Measurements from ENCODE around the gene DCDC2.

The DCDC2 gene

GRCh38 chr6:24352434-24352833 is 5.4 kb downstream of the DCDC2 start:
- H3K4ac ChIP-seq (ENCODE audit: low read length), result no peak overlapping the region
- no peak overlapping the region for H3K14ac ChIP-seq (ENCODE audit: low read length)
- H3K79me1 ChIP-seq (ENCODE audit: low read depth, low read length), result no peaks in the 10 kb centered on the region
- no peak for DNase-seq (ENCODE audit: low spot score)
- H3K36me3 ChIP-seq (replicated peaks in 1 of 2; ENCODE audit: control insufficient read depth in 2 of 2, insufficient read depth in 2 of 2, low read length in 2 of 2), result no peaks in the 10 kb centered on the region
- H3K9ac ChIP-seq (ENCODE audit: low read depth, low read length, poor library complexity), result no peak overlapping the region
- H2BK120ac ChIP-seq (ENCODE audit: low read depth, low read length), result no peak overlapping the region
- no peak overlapping the region for H3K27ac ChIP-seq (replicated peaks; ENCODE audit: low read length)
- H2AK5ac ChIP-seq (ENCODE audit: low read depth, low read length), result no peak overlapping the region
- H3K23ac ChIP-seq (ENCODE audit: low read depth, low read length, poor library complexity), result no peak overlapping the region
- WGBS, 2 donors (ENCODE audit: extremely low coverage in 2 of 2, insufficient read length in 2 of 2, insufficient replicate concordance in 1 of 2), result no CpG with 5 or more reads among the region's 1 CpG
- H3K4me1 ChIP-seq (ENCODE audit: control insufficient read depth in 2 of 2, insufficient read depth in 1 of 2, low read depth in 1 of 2, low read length in 2 of 2), result peaks cover 0 to 2% of the 10 kb centered on the region in 2 donors
- H2BK5ac ChIP-seq (ENCODE audit: low read length), result no peak overlapping the region
- H4K91ac ChIP-seq (ENCODE audit: low read depth, low read length, poor library complexity), result no peak overlapping the region
- no peak overlapping the region for H3K4me2 ChIP-seq (ENCODE audit: insufficient read depth, low read length, poor library complexity, severe bottlenecking)
- H2BK12ac ChIP-seq (ENCODE audit: low read length), result no peak overlapping the region
- no peak overlapping the region for H2AFZ ChIP-seq (ENCODE audit: low read length)
- H2BK15ac ChIP-seq (ENCODE audit: low read length), result no peak overlapping the region
- peaks cover 0 to 28% (median 0%) of the 10 kb centered on the region in 3 experiments for H3K27me3 ChIP-seq (ENCODE audit: control insufficient read depth in 3 of 3, insufficient read depth in 3 of 3, low read depth in 1 of 3, low read length in 3 of 3)
- H4K8ac ChIP-seq (ENCODE audit: low read depth, low read length), result no peak overlapping the region
- H3K4me3 ChIP-seq (ENCODE audit: low read length in 2 of 2), result no peak overlapping the region
- no peaks in the 10 kb centered on the region for H3K9me3 ChIP-seq (replicated peaks in 1 of 2; ENCODE audit: control insufficient read depth in 2 of 2, insufficient read depth in 1 of 2, low read depth in 1 of 2, low read length in 2 of 2)
- H3K18ac ChIP-seq (ENCODE audit: low read length), result no peak overlapping the region

- H4K8ac ChIP-seq (ENCODE audit: low read depth, low read length), result no peak overlapping the region
- no peak overlapping the region for H3K23ac ChIP-seq (ENCODE audit: low read depth, low read length, poor library complexity)
- H3K9me3 ChIP-seq (replicated peaks in 1 of 2; ENCODE audit: control insufficient read depth in 2 of 2, insufficient read depth in 1 of 2, low read depth in 1 of 2, low read length in 2 of 2), result no peaks in the 10 kb centered on the region
- peaks cover 0 to 24% (median 0%) of the 10 kb centered on the region in 3 experiments for H3K27me3 ChIP-seq (ENCODE audit: control insufficient read depth in 3 of 3, insufficient read depth in 3 of 3, low read depth in 1 of 3, low read length in 3 of 3)
- no peak overlapping the region for H3K14ac ChIP-seq (ENCODE audit: low read length)
- H2BK120ac ChIP-seq (ENCODE audit: low read depth, low read length), result no peak overlapping the region
- no peak overlapping the region for H3K4me2 ChIP-seq (ENCODE audit: insufficient read depth, low read length, poor library complexity, severe bottlenecking)
- H3K79me1 ChIP-seq (ENCODE audit: low read depth, low read length), result no peaks in the 10 kb centered on the region
- H2BK12ac ChIP-seq (ENCODE audit: low read length), result no peak overlapping the region
- H2BK5ac ChIP-seq (ENCODE audit: low read length), result no peak overlapping the region
- no peak for DNase-seq (ENCODE audit: low spot score)
- WGBS, 2 donors (ENCODE audit: extremely low coverage in 2 of 2, insufficient read length in 2 of 2, insufficient replicate concordance in 1 of 2), result no CpG with 5 or more reads among the region's 3 CpGs
- no peak overlapping the region for H3K9ac ChIP-seq (ENCODE audit: low read depth, low read length, poor library complexity)
- H3K18ac ChIP-seq (ENCODE audit: low read length), result no peak overlapping the region
- H3K36me3 ChIP-seq (replicated peaks in 1 of 2; ENCODE audit: control insufficient read depth in 2 of 2, insufficient read depth in 2 of 2, low read length in 2 of 2), result no peaks in the 10 kb centered on the region
- no peaks in the 10 kb centered on the region for H3K4me1 ChIP-seq (ENCODE audit: control insufficient read depth in 2 of 2, insufficient read depth in 1 of 2, low read depth in 1 of 2, low read length in 2 of 2)
- H2AFZ ChIP-seq (ENCODE audit: low read length), result no peak overlapping the region
- H3K4me3 ChIP-seq (ENCODE audit: low read length in 2 of 2), result no peak overlapping the region
- H3K27ac ChIP-seq (replicated peaks; ENCODE audit: low read length), result no peak overlapping the region
- no peak overlapping the region for H2BK15ac ChIP-seq (ENCODE audit: low read length)
- no peak overlapping the region for H3K4ac ChIP-seq (ENCODE audit: low read length)
- no peak overlapping the region for H4K91ac ChIP-seq (ENCODE audit: low read depth, low read length, poor library complexity)
- no peak overlapping the region for H2AK5ac ChIP-seq (ENCODE audit: low read depth, low read length)
These were observed 12.9 kb downstream of the DCDC2 start for GRCh38 chr6:24344976-24345375.

GRCh38 chr6:24340998-24341938 is 16.6 kb downstream of the DCDC2 start:
- Histone ChIP-seq H3K9me3 (replicated peaks in 1 of 2; ENCODE audit: control insufficient read depth in 2 of 2, insufficient read depth in 1 of 2, low read depth in 1 of 2, low read length in 2 of 2) (no peaks in the 10 kb centered on the region), H3K4ac (ENCODE audit: low read length) (no peak overlapping the region), H3K36me3 (replicated peaks in 1 of 2; ENCODE audit: control insufficient read depth in 2 of 2, insufficient read depth in 2 of 2, low read length in 2 of 2) (no peaks in the 10 kb centered on the region), H3K27me3 (ENCODE audit: control insufficient read depth in 3 of 3, insufficient read depth in 3 of 3, low read depth in 1 of 3, low read length in 3 of 3) (no peaks in the 10 kb centered on the region), H2BK120ac (ENCODE audit: low read depth, low read length) (no peak overlapping the region), H3K4me1 (ENCODE audit: control insufficient read depth in 2 of 2, insufficient read depth in 1 of 2, low read depth in 1 of 2, low read length in 2 of 2) (no peaks in the 10 kb centered on the region), H3K4me2 (ENCODE audit: insufficient read depth, low read length, poor library complexity, severe bottlenecking) (no peak overlapping the region), H2AK5ac (ENCODE audit: low read depth, low read length) (no peak overlapping the region), H2AFZ (ENCODE audit: low read length) (no peak overlapping the region), H2BK12ac (ENCODE audit: low read length) (no peak overlapping the region), H4K8ac (ENCODE audit: low read depth, low read length) (no peak overlapping the region), H3K79me1 (ENCODE audit: low read depth, low read length) (no peaks in the 10 kb centered on the region), H2BK15ac (ENCODE audit: low read length) (no peak overlapping the region), H3K18ac (ENCODE audit: low read length) (no peak overlapping the region), H3K14ac (ENCODE audit: low read length) (no peak overlapping the region), H3K9ac (ENCODE audit: low read depth, low read length, poor library complexity) (no peak overlapping the region), H2BK5ac (ENCODE audit: low read length) (no peak overlapping the region), H3K27ac (replicated peaks; ENCODE audit: low read length) (no peak overlapping the region), H4K91ac (ENCODE audit: low read depth, low read length, poor library complexity) (no peak overlapping the region), H3K4me3 (ENCODE audit: low read length in 2 of 2) (no peak overlapping the region), H3K23ac (ENCODE audit: low read depth, low read length, poor library complexity) (no peak overlapping the region)
- no CpG with 5 or more reads among the region's 6 CpGs for WGBS, 2 donors (ENCODE audit: extremely low coverage in 2 of 2, insufficient read length in 2 of 2, insufficient replicate concordance in 1 of 2)
- no peak for DNase-seq (ENCODE audit: low spot score)

- Histone ChIP-seq H3K4me3 (ENCODE audit: low read length in 2 of 2) (no peak overlapping the region), H2AFZ (ENCODE audit: low read length) (no peak overlapping the region), H3K4me2 (ENCODE audit: insufficient read depth, low read length, poor library complexity, severe bottlenecking) (no peak overlapping the region), H3K23ac (ENCODE audit: low read depth, low read length, poor library complexity) (no peak overlapping the region), H3K79me1 (ENCODE audit: low read depth, low read length) (no peaks in the 10 kb centered on the region), H2BK12ac (ENCODE audit: low read length) (no peak overlapping the region), H2AK5ac (ENCODE audit: low read depth, low read length) (no peak overlapping the region), H3K36me3 (replicated peaks in 1 of 2; ENCODE audit: control insufficient read depth in 2 of 2, insufficient read depth in 2 of 2, low read length in 2 of 2) (no peaks in the 10 kb centered on the region), H3K18ac (ENCODE audit: low read length) (no peak overlapping the region), H3K27ac (replicated peaks; ENCODE audit: low read length) (no peak overlapping the region), H4K8ac (ENCODE audit: low read depth, low read length) (no peak overlapping the region), H2BK5ac (ENCODE audit: low read length) (no peak overlapping the region), H3K4me1 (ENCODE audit: control insufficient read depth in 2 of 2, insufficient read depth in 1 of 2, low read depth in 1 of 2, low read length in 2 of 2) (no peaks in the 10 kb centered on the region), H2BK15ac (ENCODE audit: low read length) (no peak overlapping the region), H3K27me3 (ENCODE audit: control insufficient read depth in 3 of 3, insufficient read depth in 3 of 3, low read depth in 1 of 3, low read length in 3 of 3) (no peaks in the 10 kb centered on the region), H3K14ac (ENCODE audit: low read length) (no peak overlapping the region), H3K9me3 (replicated peaks in 1 of 2; ENCODE audit: control insufficient read depth in 2 of 2, insufficient read depth in 1 of 2, low read depth in 1 of 2, low read length in 2 of 2) (no peaks in the 10 kb centered on the region), H3K4ac (ENCODE audit: low read length) (no peak overlapping the region), H2BK120ac (ENCODE audit: low read depth, low read length) (no peak overlapping the region), H3K9ac (ENCODE audit: low read depth, low read length, poor library complexity) (no peak overlapping the region), H4K91ac (ENCODE audit: low read depth, low read length, poor library complexity) (no peak overlapping the region)
- DNase-seq (ENCODE audit: low spot score), result no peak
- 88 to 100% methylated on average over 2 of the region's 3 CpGs for WGBS, 2 donors (ENCODE audit: extremely low coverage in 2 of 2, insufficient read length in 2 of 2, insufficient replicate concordance in 1 of 2)
These were observed 17.9 kb downstream of the DCDC2 start for GRCh38 chr6:24339932-24340331.
